Body of pancreas (tissue), 4 donors: ENCODE data around the gene DOCK2.

Source experiments
- CTCF ChIP-seq, 7 experiments: fragments of 450-650 bp in 4 of 7; fragments of 200-600 bp in 3 of 7; sonication (generic) in 3 of 7; IDR thresholded peaks; one replicate each; pipeline ENCODE4 v1.5.1; 2016 to 2019; ENCODE audit warnings: antibody characterized with exemption in 7 of 7
- POLR2A ChIP-seq, 3 donors: fragments of 450-650 bp; IDR thresholded peaks; one replicate each; pipeline ENCODE4 v1.6.1; 2016; ENCODE audit warnings: antibody characterized with exemption in 3 of 3, mild to moderate bottlenecking in 2 of 3

GRCh38 chr5:170034231-170034630 lies 397.2 kb downstream of the DOCK2 start:
- TF ChIP-seq CTCF (IDR thresholded peaks at IDR 0.05), result no peak
- TF ChIP-seq POLR2A (IDR thresholded peaks at IDR 0.05), result no peak
